ENCODE measurements around the gene KDM6A.
"Not testable (repeated sequence)": the region's sequence is repeated elsewhere in the genome, so short reads cannot be mapped to it uniquely, and the experiment has no call there.

- TF ChIP-seq CTCF (optimal IDR thresholded peaks at IDR 0.05 in 1 of 3, IDR thresholded peaks at IDR 0.05 in 1 of 3, conservative IDR thresholded peaks at IDR 0.05 in 1 of 3; ENCODE audit: extremely low read depth in 1 of 3, insufficient read depth in 2 of 3, low read length in 3 of 3); EZH2 (IDR thresholded peaks at IDR 0.05; ENCODE audit: low read length): not testable (repeated sequence)
These were observed 262.5 kb downstream of the KDM6A start for GRCh38 chrX:45135391-45136075.
